Mesenchymal stem cell (in vitro differentiated cells and primary cell): ENCODE results near the gene CCDC172.
"Not testable (repeated sequence)": the region's sequence is repeated elsewhere in the genome, so short reads cannot be mapped to it uniquely, and the experiment has no call there.

Source experiments
- DNase-seq: peaks from one replicate; pipeline ENCODE4 v3.0.0-alpha.2; 2013
- H2AFZ ChIP-seq: one replicate; pipeline ENCODE4 v1.6.1; 2013; ENCODE audit warnings: low read depth, mild to moderate bottlenecking, control low read depth, inconsistent platforms, low read length, moderate library complexity
- H2AK5ac ChIP-seq: 2 replicates; pipeline ENCODE4 v1.6.1; 2013; ENCODE audit warnings: low read length, moderate library complexity, mild to moderate bottlenecking, inconsistent platforms; ENCODE audit not compliant: severe bottlenecking
- H2BK120ac ChIP-seq: one replicate; pipeline ENCODE4 v1.6.1; 2013; ENCODE audit warnings: low read depth, mild to moderate bottlenecking, inconsistent platforms, low read length, moderate library complexity
- H2BK12ac ChIP-seq, 2 experiments: one replicate each; pipeline ENCODE4 v1.6.1; 2013; ENCODE audit warnings: inconsistent platforms in 2 of 2, low read length in 2 of 2, mild to moderate bottlenecking in 2 of 2, moderate library complexity in 2 of 2, control low read depth in 1 of 2
- H2BK15ac ChIP-seq: one replicate; pipeline ENCODE4 v1.6.1; 2013; ENCODE audit warnings: mild to moderate bottlenecking, low read depth, inconsistent platforms; ENCODE audit not compliant: poor library complexity, severe bottlenecking
- H2BK5ac ChIP-seq: 2 replicates; pipeline ENCODE4 v1.6.1; 2013; ENCODE audit warnings: low read depth, mild to moderate bottlenecking, low read length, control low read depth, inconsistent platforms; ENCODE audit not compliant: poor library complexity, severe bottlenecking
- H3K14ac ChIP-seq, 2 experiments: one replicate each; pipeline ENCODE4 v1.6.1; 2013; ENCODE audit warnings: inconsistent platforms in 2 of 2, low read length in 2 of 2, control low read depth in 1 of 2, mild to moderate bottlenecking in 1 of 2, moderate library complexity in 1 of 2
- H3K18ac ChIP-seq, 2 experiments: one replicate each; pipeline ENCODE4 v1.6.1; 2013; ENCODE audit warnings: inconsistent platforms in 2 of 2, low read length in 2 of 2, control low read depth in 1 of 2, low read depth in 1 of 2, mild to moderate bottlenecking in 1 of 2
- H3K23ac ChIP-seq, 2 experiments: one replicate each; pipeline ENCODE4 v1.6.1; 2013; ENCODE audit warnings: inconsistent platforms in 2 of 2, low read length in 2 of 2, mild to moderate bottlenecking in 2 of 2, moderate library complexity in 2 of 2, control low read depth in 1 of 2
- H3K27ac ChIP-seq: 2 replicates; pipeline ENCODE4 v1.5.1; 2013; ENCODE audit warnings: mild to moderate bottlenecking, moderate library complexity, low read length, control low read depth, inconsistent platforms; ENCODE audit not compliant: poor library complexity, severe bottlenecking
- H3K27me3 ChIP-seq, 2 experiments: 2 replicates each; pipeline versions ENCODE4 v1.6.1 to v1.7.0; 2013; ENCODE audit warnings: low read length in 2 of 2, mild to moderate bottlenecking in 2 of 2, moderate library complexity in 2 of 2, control low read depth in 1 of 2, inconsistent platforms in 1 of 2; ENCODE audit not compliant: control insufficient read depth in 1 of 2, insufficient read depth in 1 of 2
- H3K36me3 ChIP-seq, 2 experiments: 2 replicates each; pipeline versions ENCODE4 v1.6.1 to v1.7.0; 2013; ENCODE audit warnings: low read length in 2 of 2, control low read depth in 1 of 2, inconsistent platforms in 1 of 2, low read depth in 1 of 2, mild to moderate bottlenecking in 1 of 2; ENCODE audit not compliant: insufficient read depth in 2 of 2, control insufficient read depth in 1 of 2
- H3K4ac ChIP-seq, 2 experiments: one replicate each; pipeline ENCODE4 v1.6.1; 2013; ENCODE audit warnings: inconsistent platforms in 2 of 2, low read length in 2 of 2, mild to moderate bottlenecking in 2 of 2, moderate library complexity in 2 of 2, control low read depth in 1 of 2, low read depth in 1 of 2
- H3K4me1 ChIP-seq: 2 replicates; pipeline ENCODE4 v1.6.1; 2013; ENCODE audit warnings: low read depth, low read length, control low read depth; ENCODE audit not compliant: control insufficient read depth, insufficient read depth
- H3K4me2 ChIP-seq: 2 replicates; pipeline ENCODE4 v1.6.1; 2013; ENCODE audit warnings: low read length, mild to moderate bottlenecking, inconsistent platforms; ENCODE audit not compliant: poor library complexity, severe bottlenecking
- H3K4me3 ChIP-seq, 2 experiments: 2 replicates each; pipeline versions ENCODE4 v1.5.1 to v1.7.0; 2013; ENCODE audit warnings: low read length in 2 of 2, mild to moderate bottlenecking in 2 of 2, control low read depth in 1 of 2, low read depth in 1 of 2; ENCODE audit not compliant: insufficient read depth in 1 of 2
- H3K79me1 ChIP-seq: replicated peaks from 2 replicates; pipeline ENCODE4 v1.6.1; 2013; ENCODE audit warnings: mild to moderate bottlenecking, control low read depth, low read length, inconsistent platforms; ENCODE audit not compliant: poor library complexity, severe bottlenecking
- H3K9ac ChIP-seq: 2 replicates; pipeline ENCODE4 v1.7.0; 2013; ENCODE audit warnings: mild to moderate bottlenecking, low read length, moderate library complexity
- H3K9me3 ChIP-seq: 2 replicates; pipeline ENCODE4 v1.7.0; 2013; ENCODE audit warnings: mild to moderate bottlenecking, low read length; ENCODE audit not compliant: control insufficient read depth
- H4K8ac ChIP-seq: one replicate; pipeline ENCODE4 v1.6.1; 2013; ENCODE audit warnings: inconsistent platforms, mild to moderate bottlenecking, low read length, moderate library complexity
- H4K91ac ChIP-seq: one replicate; pipeline ENCODE4 v1.6.1; 2013; ENCODE audit warnings: mild to moderate bottlenecking, low read length, inconsistent platforms
- WGBS: methylation state at CpG from one replicate; pipeline ENCODE4 v1.1.7; 2013; ENCODE audit warnings: mixed read lengths; 5-methylcytosine and 5-hydroxymethylcytosine counted together

The CCDC172 gene

DNA sequence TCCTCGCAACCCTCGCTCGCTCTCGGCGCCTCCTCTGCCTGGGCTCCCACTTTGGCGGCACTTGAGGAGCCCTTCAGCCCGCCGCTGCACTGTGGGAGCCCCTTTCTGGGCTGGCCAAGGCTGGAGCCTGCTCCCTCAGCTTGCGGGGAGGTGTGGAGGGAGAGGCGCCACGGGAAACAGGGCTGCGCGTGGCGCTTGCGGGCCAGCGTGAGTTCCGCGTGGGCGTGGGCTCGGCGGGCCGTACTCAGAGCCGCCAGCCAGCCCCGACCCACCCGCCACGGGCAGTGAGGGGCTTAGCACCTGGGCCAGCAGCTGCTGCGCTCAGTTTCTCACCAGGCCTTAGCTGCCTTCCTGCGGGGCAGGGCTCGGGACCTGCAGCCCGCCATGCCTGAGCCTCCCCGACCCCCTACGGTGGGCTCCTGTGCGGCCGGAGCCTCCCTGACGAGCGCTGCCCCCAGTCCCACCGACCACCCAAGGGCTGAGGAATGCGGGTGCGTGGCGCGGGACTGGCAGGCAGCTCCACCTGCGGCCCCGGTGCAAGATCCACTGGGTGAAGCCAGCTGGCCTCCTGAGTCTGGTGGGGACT, 69.1 kb downstream of the CCDC172 start:
- not testable (repeated sequence) for H3K4me2 ChIP-seq, H3K4me3 ChIP-seq, H3K79me1 ChIP-seq, H3K9ac ChIP-seq, H3K18ac ChIP-seq, H3K27ac ChIP-seq, DNase-seq, H2BK15ac ChIP-seq, H3K23ac ChIP-seq, H4K91ac ChIP-seq, H3K4me1 ChIP-seq, H3K14ac ChIP-seq, H3K4ac ChIP-seq, H3K36me3 ChIP-seq, H4K8ac ChIP-seq, H3K27me3 ChIP-seq, H2AFZ ChIP-seq, H2BK120ac ChIP-seq, H2AK5ac ChIP-seq, H2BK12ac ChIP-seq, H2BK5ac ChIP-seq, H3K9me3 ChIP-seq
- WGBS: 95% methylated on average over 39 of the region's 43 CpGs

DNA sequence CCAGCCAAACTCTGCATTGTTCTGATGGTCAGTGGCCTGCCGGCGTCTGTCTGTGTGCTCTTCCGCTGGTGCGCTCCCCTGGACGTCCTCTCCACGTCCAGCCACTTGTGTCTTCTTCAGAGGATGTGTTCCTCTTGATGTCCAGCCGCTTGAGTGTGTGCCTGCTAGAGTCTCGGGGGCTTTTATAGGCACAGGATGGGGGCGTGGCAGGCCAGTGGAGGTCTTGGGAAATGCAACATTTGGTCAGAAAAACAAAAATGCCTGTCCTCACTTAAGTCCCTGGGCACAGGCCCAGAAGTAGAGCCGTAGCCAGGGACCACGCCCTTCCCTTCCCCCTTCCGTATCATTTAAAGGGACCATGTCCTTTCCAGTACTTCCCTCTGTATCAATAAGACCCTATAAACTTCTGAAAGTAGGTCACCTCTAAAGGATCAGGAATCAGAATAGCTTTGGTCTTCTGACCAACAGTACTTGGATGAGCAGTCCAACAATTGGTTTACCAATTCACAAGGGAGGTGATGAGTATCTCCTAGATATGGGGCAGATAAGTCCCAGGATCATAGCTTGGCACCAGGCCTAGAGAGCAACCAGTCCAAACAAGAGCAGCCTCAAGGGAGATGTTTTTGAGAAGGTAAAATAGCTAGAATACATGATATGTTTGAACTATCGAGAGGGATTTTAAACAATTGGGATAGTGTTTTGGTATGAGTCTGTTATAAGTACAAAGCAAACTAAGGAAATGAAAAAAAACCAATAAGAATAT, 71.2 kb downstream of the CCDC172 start:
- WGBS: 77% methylated on average over 13 of the region's 13 CpGs
- H2BK12ac ChIP-seq: no peak overlapping the region
- no peak overlapping the region for H3K4ac ChIP-seq
- no peaks in the 10 kb centered on the region for H3K27me3 ChIP-seq
- H3K4me3 ChIP-seq: peak overlapping the region in 1 of 2 experiments; percentile 45
- H3K4me1 ChIP-seq: no peaks in the 10 kb centered on the region
- H2BK15ac ChIP-seq: no peak overlapping the region
- no peak overlapping the region for H3K18ac ChIP-seq
- no peak overlapping the region for H4K91ac ChIP-seq
- no peak overlapping the region for H3K9ac ChIP-seq
- no peak overlapping the region for H2AK5ac ChIP-seq
- H3K4me2 ChIP-seq: no peak overlapping the region
- no peaks in the 10 kb centered on the region for H3K79me1 ChIP-seq
- no peak overlapping the region for H3K27ac ChIP-seq
- no peak overlapping the region for H2BK5ac ChIP-seq
- H3K9me3 ChIP-seq: no peaks in the 10 kb centered on the region
- no peak for DNase-seq
- no peak overlapping the region for H4K8ac ChIP-seq
- no peak overlapping the region for H3K23ac ChIP-seq
- no peak overlapping the region for H2BK120ac ChIP-seq
- no peak overlapping the region for H3K14ac ChIP-seq
- no peaks in the 10 kb centered on the region for H3K36me3 ChIP-seq
- H2AFZ ChIP-seq: no peak overlapping the region

DNA sequence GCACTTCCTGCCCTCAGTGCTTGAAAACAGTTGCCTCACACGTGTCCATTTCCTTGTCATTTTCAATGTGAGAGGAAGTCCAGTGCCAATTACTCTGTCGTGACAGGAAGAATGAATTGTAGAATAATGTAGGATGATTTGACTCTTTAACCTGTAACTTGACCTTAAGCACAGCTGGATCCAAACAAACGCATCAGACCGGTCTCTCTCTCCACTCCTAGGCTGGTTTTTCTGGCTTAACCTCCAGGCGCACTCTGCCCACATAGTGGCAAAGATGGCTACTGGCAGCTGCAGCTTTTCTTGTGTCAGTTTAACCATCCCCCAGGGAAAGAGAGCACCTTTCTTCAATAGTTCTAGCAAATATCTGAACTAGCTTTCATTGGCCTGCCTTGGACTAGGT, 74.0 kb downstream of the CCDC172 start:
- no peak overlapping the region for H3K9ac ChIP-seq
- no peaks in the 10 kb centered on the region for H3K36me3 ChIP-seq
- no peak overlapping the region for H3K4me3 ChIP-seq
- H2AK5ac ChIP-seq: no peak overlapping the region
- no peak overlapping the region for H3K4ac ChIP-seq
- no peaks in the 10 kb centered on the region for H3K4me1 ChIP-seq
- DNase-seq: no peak
- no peaks in the 10 kb centered on the region for H3K27me3 ChIP-seq
- no peak overlapping the region for H4K8ac ChIP-seq
- H3K4me2 ChIP-seq: no peak overlapping the region
- H3K27ac ChIP-seq: no peak overlapping the region
- no peak overlapping the region for H2AFZ ChIP-seq
- no peak overlapping the region for H3K23ac ChIP-seq
- 50% methylated on average over 5 of the region's 5 CpGs for WGBS
- no peak overlapping the region for H2BK12ac ChIP-seq
- H3K79me1 ChIP-seq: no peaks in the 10 kb centered on the region
- no peak overlapping the region for H3K14ac ChIP-seq
- no peak overlapping the region for H2BK120ac ChIP-seq
- H3K9me3 ChIP-seq: no peaks in the 10 kb centered on the region
- H2BK15ac ChIP-seq: no peak overlapping the region
- H4K91ac ChIP-seq: no peak overlapping the region
- H2BK5ac ChIP-seq: no peak overlapping the region
- H3K18ac ChIP-seq: no peak overlapping the region

DNA sequence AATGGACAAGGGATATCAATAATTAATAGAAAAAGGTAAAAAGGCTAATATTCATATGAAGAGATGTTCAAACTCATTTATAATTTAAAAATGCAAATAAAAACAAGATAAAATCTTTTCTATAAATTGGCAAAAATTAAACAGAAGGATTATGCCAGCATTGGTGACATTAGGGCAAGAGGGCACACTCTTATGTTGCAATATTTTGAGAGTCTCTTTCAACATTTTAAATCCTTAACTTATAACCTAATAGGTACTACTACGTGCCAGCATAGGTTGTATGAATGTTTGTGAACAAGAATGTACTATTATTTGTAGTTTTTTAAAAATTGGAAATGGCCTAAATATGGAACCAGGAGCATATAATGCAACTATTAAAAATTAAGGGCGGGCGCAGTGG, 78.6 kb downstream of the CCDC172 start:
- H3K27ac ChIP-seq: no peak overlapping the region
- no peak overlapping the region for H2AFZ ChIP-seq
- H2BK120ac ChIP-seq: no peak overlapping the region
- H3K79me1 ChIP-seq: no peaks in the 10 kb centered on the region
- no peak overlapping the region for H4K8ac ChIP-seq
- no peak overlapping the region for H4K91ac ChIP-seq
- H3K4me3 ChIP-seq: no peak overlapping the region
- no peak overlapping the region for H3K9ac ChIP-seq
- H3K36me3 ChIP-seq: no peaks in the 10 kb centered on the region
- no peaks in the 10 kb centered on the region for H3K27me3 ChIP-seq
- 77% methylated on average over 3 of the region's 3 CpGs for WGBS
- H3K18ac ChIP-seq: no peak overlapping the region
- no peak for DNase-seq
- H3K4me1 ChIP-seq: no peaks in the 10 kb centered on the region
- H2BK15ac ChIP-seq: no peak overlapping the region
- H3K4me2 ChIP-seq: no peak overlapping the region
- H3K14ac ChIP-seq: no peak overlapping the region
- no peak overlapping the region for H2BK5ac ChIP-seq
- H2AK5ac ChIP-seq: no peak overlapping the region
- H3K4ac ChIP-seq: no peak overlapping the region
- no peak overlapping the region for H2BK12ac ChIP-seq
- H3K9me3 ChIP-seq: no peaks in the 10 kb centered on the region
- H3K23ac ChIP-seq: no peak overlapping the region
